HEK293 (cell line): ENCODE measurements around the gene LINGO1.

ENCODE experiments used
- ATF2 ChIP-seq: fragments of 450-650 bp; formaldehyde crosslinking; IDR thresholded peaks from 2 replicates; pipeline ENCODE4 v1.5.1; 2016; ENCODE audit warnings: missing biosample characterization, missing genetic modification characterization, low read depth
- CTCF ChIP-seq: fragments of 450-650 bp; formaldehyde crosslinking; IDR thresholded peaks from 2 replicates; pipeline ENCODE4 v1.5.1; 2016; ENCODE audit warnings: missing biosample characterization, missing genetic modification characterization
- INSM2 ChIP-seq: fragments of 450-650 bp; formaldehyde crosslinking; IDR thresholded peaks from 2 replicates; pipeline ENCODE4 v1.5.1; 2016; ENCODE audit warnings: missing biosample characterization, missing genetic modification characterization
- ZBTB7A ChIP-seq: fragments of 450-650 bp; formaldehyde crosslinking; IDR thresholded peaks from 2 replicates; pipeline ENCODE4 v1.5.1; 2016; ENCODE audit warnings: low read depth, missing biosample characterization, missing genetic modification characterization
- ZIC2 ChIP-seq: fragments of 450-650 bp; formaldehyde crosslinking; IDR thresholded peaks from 2 replicates; pipeline ENCODE4 v1.5.1; 2016; ENCODE audit warnings: missing biosample characterization, missing genetic modification characterization
- ZNF140 ChIP-seq: fragments of 450-650 bp; formaldehyde crosslinking; IDR thresholded peaks from 2 replicates; pipeline ENCODE4 v1.5.1; 2016; ENCODE audit warnings: missing biosample characterization, missing genetic modification characterization
- ZNF184 ChIP-seq: fragments of 450-650 bp; IDR thresholded peaks from 2 replicates; pipeline ENCODE4 v1.5.1; 2018; ENCODE audit warnings: missing biosample characterization, mild to moderate bottlenecking, missing genetic modification characterization
- ZNF280D ChIP-seq: fragments of 450-650 bp; formaldehyde crosslinking; IDR thresholded peaks from 2 replicates; pipeline ENCODE4 v1.5.1; 2016; ENCODE audit warnings: missing biosample characterization, missing genetic modification characterization
- ZNF677 ChIP-seq: fragments of 450-650 bp; IDR thresholded peaks from 2 replicates; pipeline ENCODE4 v1.5.0; 2018; ENCODE audit warnings: missing biosample characterization, mild to moderate bottlenecking, missing genetic modification characterization, moderate library complexity

- TF ChIP-seq ZNF280D (tag by site-specific recombination) (no peak), ZNF677 (tag by site-specific recombination) (no peak), ATF2 (tag by site-specific recombination) (no peak), CTCF (tag by site-specific recombination) (no peak), ZNF140 (tag by site-specific recombination) (no peak), ZIC2 (tag by site-specific recombination) (peak; percentile 69), ZBTB7A (tag by site-specific recombination) (no peak), ZNF184 (tag by site-specific recombination) (no peak), INSM2 (no peak)
Measured at GRCh38 chr15:77676569-77677375, 44.1 kb upstream of the LINGO1 start.
